Measurements from ENCODE around the gene IGSF23. TPM values are rescaled to one million over a fixed set of nuclear protein-coding genes. Genes with fewer than 3 reads are reported as not detected.

The IGSF23 gene
- total and polyA plus RNA-seq, 2 of the 4 experiments (the other 2 are of a cell fraction) = 0.27 TPM; not detected in 1

DNA sequence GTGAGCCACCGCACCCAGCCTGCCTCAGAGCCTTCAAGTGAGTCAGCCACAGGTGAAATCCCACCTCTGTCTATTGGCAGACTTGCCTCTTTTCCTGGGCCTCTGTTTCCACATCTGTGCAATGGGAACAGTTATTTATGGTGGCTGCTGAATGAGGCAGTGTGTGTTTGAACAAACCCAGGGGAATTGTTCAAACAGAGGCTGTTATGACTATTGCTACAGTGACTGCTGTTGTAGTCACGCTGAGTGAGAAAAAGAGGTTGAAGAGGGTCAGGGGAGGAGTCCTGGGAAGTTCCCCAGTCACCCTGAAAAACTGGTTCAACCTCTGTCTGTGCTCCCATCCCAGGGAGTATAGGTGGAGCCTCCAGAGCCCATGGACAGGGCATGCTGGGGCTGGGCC lies 58.0 kb downstream of the IGSF23 start, which contains the start of gene CEACAM19:
Gene CEACAM19, plus strand, starts transcription at position 83 of the 400 bp plus-strand sequence. CDS start 450 bp downstream, outside the sequence.
- Histone ChIP-seq H4K91ac (ENCODE audit: insufficient read depth, low read depth, low read length) (no peak within 1 kb of the TSS), H4K5ac (ENCODE audit: low read depth, low read length) (no peak within 1 kb of the TSS), H3K56ac (ENCODE audit: extremely low read depth, insufficient read depth, low read length) (no peak within 1 kb of the TSS), H4K8ac (ENCODE audit: low read depth in 2 of 2, low read length in 2 of 2) (no peak within 1 kb of the TSS), H2BK15ac (ENCODE audit: low read depth, low read length) (no peak within 1 kb of the TSS), H3K36me3 (ENCODE audit: control insufficient read depth, insufficient read depth, low read length) (peaks cover 7% of the 10 kb centered on the region; the same call in 1 of the 2 replicates), H3K4me3 (ENCODE audit: insufficient read depth, low read depth, low read length) (no peak within 1 kb of the TSS), H3K4me1 (ENCODE audit: control insufficient read depth, insufficient read depth, low read length) (no peaks in the 10 kb centered on the region), H2BK20ac (ENCODE audit: low read depth, low read length) (no peak within 1 kb of the TSS), H3K14ac (replicated peaks; ENCODE audit: low read depth, low read length) (no peak within 1 kb of the TSS), H3K9ac (ENCODE audit: low read depth, low read length) (no peak within 1 kb of the TSS), H3K27me3 (ENCODE audit: control insufficient read depth, insufficient read depth, low read length) (no peaks in the 10 kb centered on the region), H3K9me3 (ENCODE audit: control insufficient read depth, insufficient read depth, low read length) (no peaks in the 10 kb centered on the region), H2AFZ (replicated peaks; ENCODE audit: low read length, poor library complexity) (no peak within 1 kb of the TSS), H4K20me1 (ENCODE audit: insufficient read depth, low read length) (no peaks in the 10 kb centered on the region), H2AK5ac (ENCODE audit: low read depth, low read length) (no peak within 1 kb of the TSS), H3K9me1 (ENCODE audit: insufficient read depth, low read length) (peaks cover 11% of the 10 kb centered on the region), H2BK120ac (ENCODE audit: low read depth, low read length) (no peak within 1 kb of the TSS), H3K18ac (ENCODE audit: low read depth, low read length) (no peak within 1 kb of the TSS), H3K4me2 (ENCODE audit: low read depth, low read length) (no peak within 1 kb of the TSS), H2AK9ac (replicated peaks; ENCODE audit: low read depth, low read length, poor library complexity) (no peak within 1 kb of the TSS), H2BK5ac (ENCODE audit: low read depth, low read length, poor library complexity, severe bottlenecking) (no peak within 1 kb of the TSS), H3K4ac (ENCODE audit: low read depth, low read length) (no peak within 1 kb of the TSS), H3K27ac (ENCODE audit: insufficient read depth, low read length) (no peak within 1 kb of the TSS), H3K79me1 (ENCODE audit: low read depth in 1 of 2, low read length in 2 of 2) (no peaks in the 10 kb centered on the region; a peak in 1 of 4 replicates), H3K23ac (ENCODE audit: low read depth, low read length) (no peak within 1 kb of the TSS)
- ChIA-PET CTCF (no interaction called here), POLR2A (ENCODE audit: unreplicated experiment) (no interaction called here)
- intact Hi-C loops (cut with micrococcal nuclease) (no loop called here), dilution Hi-C loops (cut with HindIII; ENCODE audit: low sequenced_read_pairs, unreplicated experiment) (no loop called here), in situ Hi-C loops (cut with MboI; ENCODE audit: low sequenced_read_pairs) (no loop called here)
- BruUV-seq (replicated peaks) = no TSS peak
- WGBS, 2 experiments (ENCODE audit: extremely low coverage in 2 of 2, insufficient read length in 1 of 2) = no CpG with 5 or more reads among the region's 2 CpGs
- TF ChIP-seq MXI1 (IDR thresholded peaks at IDR 0.05; ENCODE audit: borderline replicate concordance, low read depth, low read length) = no peak
- no peak for TF ChIP-seq SMC3 (IDR thresholded peaks at IDR 0.05; ENCODE audit: low read depth, low read length)
- TF ChIP-seq, protein P1, sequence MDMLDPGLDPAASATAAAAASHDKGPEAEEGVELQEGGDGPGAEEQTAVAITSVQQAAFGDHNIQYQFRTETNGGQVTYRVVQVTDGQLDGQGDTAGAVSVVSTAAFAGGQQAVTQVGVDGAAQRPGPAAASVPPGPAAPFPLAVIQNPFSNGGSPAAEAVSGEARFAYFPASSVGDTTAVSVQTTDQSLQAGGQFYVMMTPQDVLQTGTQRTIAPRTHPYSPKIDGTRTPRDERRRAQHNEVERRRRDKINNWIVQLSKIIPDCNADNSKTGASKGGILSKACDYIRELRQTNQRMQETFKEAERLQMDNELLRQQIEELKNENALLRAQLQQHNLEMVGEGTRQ (IDR thresholded peaks at IDR 0.05; ENCODE audit: low read depth, low read length) = no peak
- no peak for TF ChIP-seq RCOR1 (IDR thresholded peaks at IDR 0.05; ENCODE audit: insufficient replicate concordance, low read length)
- TF ChIP-seq BHLHE40 (IDR thresholded peaks at IDR 0.05; ENCODE audit: low read depth, low read length) = no peak
- TF ChIP-seq MAFK (IDR thresholded peaks at IDR 0.05; ENCODE audit: low read depth, low read length) = no peak
- no peak for TF ChIP-seq NFE2L2 (IDR thresholded peaks at IDR 0.05; ENCODE audit: low read depth, low read length)
- TF ChIP-seq CEBPB (IDR thresholded peaks at IDR 0.05; ENCODE audit: low read depth, low read length) = no peak
- no peak for TF ChIP-seq FOS (IDR thresholded peaks at IDR 0.05; ENCODE audit: low read depth, low read length)
- TF ChIP-seq CHD1 (IDR thresholded peaks at IDR 0.05; ENCODE audit: low read depth, low read length) = no peak
- TF ChIP-seq, protein P2, sequence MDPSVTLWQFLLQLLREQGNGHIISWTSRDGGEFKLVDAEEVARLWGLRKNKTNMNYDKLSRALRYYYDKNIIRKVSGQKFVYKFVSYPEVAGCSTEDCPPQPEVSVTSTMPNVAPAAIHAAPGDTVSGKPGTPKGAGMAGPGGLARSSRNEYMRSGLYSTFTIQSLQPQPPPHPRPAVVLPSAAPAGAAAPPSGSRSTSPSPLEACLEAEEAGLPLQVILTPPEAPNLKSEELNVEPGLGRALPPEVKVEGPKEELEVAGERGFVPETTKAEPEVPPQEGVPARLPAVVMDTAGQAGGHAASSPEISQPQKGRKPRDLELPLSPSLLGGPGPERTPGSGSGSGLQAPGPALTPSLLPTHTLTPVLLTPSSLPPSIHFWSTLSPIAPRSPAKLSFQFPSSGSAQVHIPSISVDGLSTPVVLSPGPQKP (IDR thresholded peaks at IDR 0.05; ENCODE audit: borderline replicate concordance, low read depth, low read length) = no peak
- no peak for TF ChIP-seq RFX5 (IDR thresholded peaks at IDR 0.05; ENCODE audit: low read depth, low read length)
- no peak for TF ChIP-seq MAZ (IDR thresholded peaks at IDR 0.05; ENCODE audit: borderline replicate concordance, low read depth, low read length)
- no peak for TF ChIP-seq RAD21 (IDR thresholded peaks at IDR 0.05; ENCODE audit: low read length)
- TF ChIP-seq, protein P3, sequence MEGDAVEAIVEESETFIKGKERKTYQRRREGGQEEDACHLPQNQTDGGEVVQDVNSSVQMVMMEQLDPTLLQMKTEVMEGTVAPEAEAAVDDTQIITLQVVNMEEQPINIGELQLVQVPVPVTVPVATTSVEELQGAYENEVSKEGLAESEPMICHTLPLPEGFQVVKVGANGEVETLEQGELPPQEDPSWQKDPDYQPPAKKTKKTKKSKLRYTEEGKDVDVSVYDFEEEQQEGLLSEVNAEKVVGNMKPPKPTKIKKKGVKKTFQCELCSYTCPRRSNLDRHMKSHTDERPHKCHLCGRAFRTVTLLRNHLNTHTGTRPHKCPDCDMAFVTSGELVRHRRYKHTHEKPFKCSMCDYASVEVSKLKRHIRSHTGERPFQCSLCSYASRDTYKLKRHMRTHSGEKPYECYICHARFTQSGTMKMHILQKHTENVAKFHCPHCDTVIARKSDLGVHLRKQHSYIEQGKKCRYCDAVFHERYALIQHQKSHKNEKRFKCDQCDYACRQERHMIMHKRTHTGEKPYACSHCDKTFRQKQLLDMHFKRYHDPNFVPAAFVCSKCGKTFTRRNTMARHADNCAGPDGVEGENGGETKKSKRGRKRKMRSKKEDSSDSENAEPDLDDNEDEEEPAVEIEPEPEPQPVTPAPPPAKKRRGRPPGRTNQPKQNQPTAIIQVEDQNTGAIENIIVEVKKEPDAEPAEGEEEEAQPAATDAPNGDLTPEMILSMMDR (conservative IDR thresholded peaks at IDR 0.05; ENCODE audit: low read depth, low read length) = no peak
- DNase-seq = no peak
- no peak for ATAC-seq (ENCODE audit: low read depth)

All from IMR-90 (cell line).